Sigmoid colon (tissue), 7 donors: ENCODE data around the gene CHRDL1. TPM values are rescaled to one million over a fixed set of nuclear protein-coding genes. Genes with fewer than 3 reads are reported as not detected.

ENCODE experiments used
- DNase-seq: peaks from one replicate; pipeline ENCODE4 v3.0.0-alpha.2; 2019
- H3K27ac ChIP-seq, 4 donors: fragments of 200-600 bp; sonication (generic); one replicate each; pipeline ENCODE4 v1.5.1; 2016 to 2019; ENCODE audit warnings: mild to moderate bottlenecking in 1 of 4
- H3K27me3 ChIP-seq, 3 donors: fragments of 200-600 bp; sonication (generic); one replicate each; pipeline ENCODE4 v1.5.1; 2019; ENCODE audit warnings: mild to moderate bottlenecking in 1 of 3
- H3K36me3 ChIP-seq, 4 donors: fragments of 200-600 bp; sonication (generic); one replicate each; pipeline ENCODE4 v1.5.1; 2016 to 2019
- H3K4me1 ChIP-seq, 4 donors: fragments of 200-600 bp; sonication (generic); one replicate each; pipeline ENCODE4 v1.5.1; 2017 to 2019
- H3K4me3 ChIP-seq, 4 donors: fragments of 200-600 bp; sonication (generic); one replicate each; pipeline ENCODE4 v1.5.1; 2017 to 2019; ENCODE audit warnings: mild to moderate bottlenecking in 2 of 4, moderate library complexity in 1 of 4
- H3K9me3 ChIP-seq, 4 donors: fragments of 200-600 bp in 3 of 4; sonication (generic) in 3 of 4; one replicate each; pipeline versions ENCODE4 v1.5.1 to v1.6.1; 2013 to 2019
- CTCF ChIP-seq, 4 experiments: fragments of 450-650 bp in 3 of 4; fragments of 200-600 bp in 1 of 4; IDR thresholded peaks; one replicate each; pipeline ENCODE4 v1.5.1; 2016 to 2019; ENCODE audit warnings: antibody characterized with exemption in 4 of 4, mild to moderate bottlenecking in 3 of 4, moderate library complexity in 2 of 4
- EP300 ChIP-seq, 4 donors: sonication (generic); formaldehyde crosslinking; IDR thresholded peaks; one replicate each; pipeline ENCODE4 v1.6.1; 2017; ENCODE audit warnings: antibody characterized with exemption in 4 of 4
- POLR2A ChIP-seq, 2 donors: fragments of 450-650 bp; IDR thresholded peaks; one replicate each; pipeline ENCODE4 v1.6.1; 2016; ENCODE audit warnings: antibody characterized with exemption in 2 of 2, mild to moderate bottlenecking in 2 of 2, moderate library complexity in 2 of 2
- POLR2AphosphoS5 ChIP-seq, 4 donors: sonication (generic); formaldehyde crosslinking; IDR thresholded peaks; one replicate each; pipeline ENCODE4 v1.6.1; 2017; ENCODE audit warnings: antibody characterized with exemption in 4 of 4
- WGBS, 2 donors: extraction: QIAGEN DNeasy Blood & Tissue Kit; methylation state at CpG; one replicate each; pipeline ENCODE4 v1.1.7; 2013; 5-methylcytosine and 5-hydroxymethylcytosine counted together
- intact Hi-C: fragments of 100-400 bp; cut with DNase I; formaldehyde crosslinking; loops from one replicate; pipeline ENCODE4 v1.15.1; 2023
- polyA plus RNA-seq, 3 donors: library from polyadenylated mRNA; stranded (reverse); fragments of 200-250 nt; gene quantifications; one replicate each; pipeline ENCODE4 v1.2.3, GENCODE V29; 2013
- total RNA-seq, 4 donors: library from RNA; depleted of rRNA; stranded (reverse); fragments of >200 nt; gene quantifications; one replicate each; pipeline ENCODE4 v1.1.0, GENCODE V29; 2016
- donor health status: healthy with polysubstance abuse.
- donor health status: Bipolar disorder and iron deficiency.
- donor health status: healthy.

Gene CHRDL1
- total and polyA plus RNA-seq, 7 donors, result 3.9 to 365 (median 113) TPM

DNA sequence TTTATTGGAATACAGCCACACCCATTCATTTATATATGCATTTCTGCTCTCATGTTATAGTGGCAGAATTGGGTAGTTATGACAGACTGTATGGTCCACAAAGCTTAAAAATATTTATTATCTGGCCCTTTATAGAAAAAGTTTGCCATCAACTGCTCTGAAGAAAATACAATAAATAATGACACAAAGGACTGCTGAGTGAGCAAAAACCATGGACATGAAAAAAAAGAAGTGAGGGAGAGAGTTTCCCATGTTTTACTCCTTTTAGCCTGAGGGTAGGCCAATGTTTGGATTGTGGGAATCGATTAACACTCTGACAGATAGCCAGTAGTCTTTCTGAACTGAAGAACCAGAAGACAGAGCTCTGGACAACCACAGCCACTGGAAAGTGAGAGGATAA lies 149.2 kb downstream of the CHRDL1 start:
- no peaks in the 10 kb centered on the region for H3K36me3 ChIP-seq
- DNase-seq, result no peak
- no peaks in the 10 kb centered on the region for H3K27me3 ChIP-seq
- no peak overlapping the region for H3K4me3 ChIP-seq
- intact Hi-C loops, result no loop called here
- no peaks in the 10 kb centered on the region for H3K4me1 ChIP-seq
- WGBS, 2 donors, result 81% methylated on average over 1 of the region's 1 CpG
- H3K9me3 ChIP-seq, result no peaks in the 10 kb centered on the region
- H3K27ac ChIP-seq, result no peak overlapping the region
- TF ChIP-seq POLR2AphosphoS5 (IDR thresholded peaks at IDR 0.05) (no peak), POLR2A (IDR thresholded peaks at IDR 0.05) (no peak), CTCF (IDR thresholded peaks at IDR 0.05) (no peak), EP300 (IDR thresholded peaks at IDR 0.05) (no peak)
